ENCODE measurements around the gene FOXC1.

Gene FOXC1

DNA sequence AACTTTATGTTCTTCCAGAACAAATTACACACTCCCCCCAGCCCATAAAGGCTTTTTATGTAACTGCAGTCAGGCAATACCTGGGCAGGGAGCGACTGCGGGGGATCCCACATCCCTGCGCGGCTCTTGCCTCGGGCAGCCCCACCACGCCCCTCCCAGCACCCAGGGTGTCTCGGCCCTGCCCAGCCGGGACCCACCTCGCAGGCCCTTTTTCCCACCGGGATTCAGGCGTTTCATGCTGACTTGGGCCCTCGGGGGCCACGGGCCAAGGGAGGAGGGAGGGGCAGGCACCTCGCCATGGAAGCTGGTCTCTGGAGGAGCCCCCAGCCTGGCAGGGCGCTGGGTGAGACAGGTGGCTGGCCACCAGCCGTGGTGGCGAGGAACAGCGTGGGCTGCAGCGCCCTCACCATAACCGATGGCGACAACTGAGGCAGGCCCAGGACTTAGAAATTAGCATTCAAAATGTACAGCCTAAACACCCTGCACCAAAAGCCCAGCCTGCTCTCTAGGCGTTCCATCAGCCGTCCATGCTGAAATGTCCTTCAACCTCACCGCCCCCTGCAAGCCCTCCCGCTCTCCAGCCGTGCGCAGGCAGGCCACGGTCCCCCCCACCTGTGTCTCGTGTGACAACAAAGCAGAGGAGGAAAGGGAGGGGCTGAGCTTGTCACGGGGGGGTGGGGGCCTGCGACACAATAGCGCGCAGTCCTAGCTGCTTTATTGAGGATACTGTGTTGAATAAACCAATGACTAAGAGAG lies 15.1 kb upstream of the FOXC1 start:
- no peaks in the 10 kb centered on the region for H3K79me2 ChIP-seq (ENCODE audit: control insufficient read depth, low read length)
- H3K9me3 ChIP-seq (ENCODE audit: control insufficient read depth, insufficient read depth, low read length) = no peaks in the 10 kb centered on the region
- no peak for TF ChIP-seq EZH2phosphoT487 (IDR thresholded peaks at IDR 0.05; ENCODE audit: borderline replicate concordance, low read length)
- TF ChIP-seq, protein P1, sequence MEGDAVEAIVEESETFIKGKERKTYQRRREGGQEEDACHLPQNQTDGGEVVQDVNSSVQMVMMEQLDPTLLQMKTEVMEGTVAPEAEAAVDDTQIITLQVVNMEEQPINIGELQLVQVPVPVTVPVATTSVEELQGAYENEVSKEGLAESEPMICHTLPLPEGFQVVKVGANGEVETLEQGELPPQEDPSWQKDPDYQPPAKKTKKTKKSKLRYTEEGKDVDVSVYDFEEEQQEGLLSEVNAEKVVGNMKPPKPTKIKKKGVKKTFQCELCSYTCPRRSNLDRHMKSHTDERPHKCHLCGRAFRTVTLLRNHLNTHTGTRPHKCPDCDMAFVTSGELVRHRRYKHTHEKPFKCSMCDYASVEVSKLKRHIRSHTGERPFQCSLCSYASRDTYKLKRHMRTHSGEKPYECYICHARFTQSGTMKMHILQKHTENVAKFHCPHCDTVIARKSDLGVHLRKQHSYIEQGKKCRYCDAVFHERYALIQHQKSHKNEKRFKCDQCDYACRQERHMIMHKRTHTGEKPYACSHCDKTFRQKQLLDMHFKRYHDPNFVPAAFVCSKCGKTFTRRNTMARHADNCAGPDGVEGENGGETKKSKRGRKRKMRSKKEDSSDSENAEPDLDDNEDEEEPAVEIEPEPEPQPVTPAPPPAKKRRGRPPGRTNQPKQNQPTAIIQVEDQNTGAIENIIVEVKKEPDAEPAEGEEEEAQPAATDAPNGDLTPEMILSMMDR (IDR thresholded peaks at IDR 0.05; ENCODE audit: low read depth, low read length, poor library complexity, severe bottlenecking) = no peak
- H3K27ac ChIP-seq (ENCODE audit: low read depth, low read length) = no peak overlapping the region
- no peak overlapping the region for H3K4me3 ChIP-seq (ENCODE audit: low read length)
- H4K20me1 ChIP-seq (ENCODE audit: control insufficient read depth, insufficient read depth, low read depth, low read length) = no peaks in the 10 kb centered on the region
- H3K27me3 ChIP-seq (ENCODE audit: control insufficient read depth, low read length) = peaks cover 11% of the 10 kb centered on the region
- H3K9me2 ChIP-seq (replicated peaks; ENCODE audit: control insufficient read depth, low read length) = no peaks in the 10 kb centered on the region
- H3K4me1 ChIP-seq (ENCODE audit: control insufficient read depth, low read length) = peaks cover 3% of the 10 kb centered on the region; the same call in 1 of the 2 replicates
- H3K4me2 ChIP-seq (ENCODE audit: low read length) = no peak overlapping the region
- no peaks in the 10 kb centered on the region for H3F3A ChIP-seq (ENCODE audit: control insufficient read depth, insufficient read depth)
- no peaks in the 10 kb centered on the region for H3K36me3 ChIP-seq (ENCODE audit: control insufficient read depth, low read length)

DNA sequence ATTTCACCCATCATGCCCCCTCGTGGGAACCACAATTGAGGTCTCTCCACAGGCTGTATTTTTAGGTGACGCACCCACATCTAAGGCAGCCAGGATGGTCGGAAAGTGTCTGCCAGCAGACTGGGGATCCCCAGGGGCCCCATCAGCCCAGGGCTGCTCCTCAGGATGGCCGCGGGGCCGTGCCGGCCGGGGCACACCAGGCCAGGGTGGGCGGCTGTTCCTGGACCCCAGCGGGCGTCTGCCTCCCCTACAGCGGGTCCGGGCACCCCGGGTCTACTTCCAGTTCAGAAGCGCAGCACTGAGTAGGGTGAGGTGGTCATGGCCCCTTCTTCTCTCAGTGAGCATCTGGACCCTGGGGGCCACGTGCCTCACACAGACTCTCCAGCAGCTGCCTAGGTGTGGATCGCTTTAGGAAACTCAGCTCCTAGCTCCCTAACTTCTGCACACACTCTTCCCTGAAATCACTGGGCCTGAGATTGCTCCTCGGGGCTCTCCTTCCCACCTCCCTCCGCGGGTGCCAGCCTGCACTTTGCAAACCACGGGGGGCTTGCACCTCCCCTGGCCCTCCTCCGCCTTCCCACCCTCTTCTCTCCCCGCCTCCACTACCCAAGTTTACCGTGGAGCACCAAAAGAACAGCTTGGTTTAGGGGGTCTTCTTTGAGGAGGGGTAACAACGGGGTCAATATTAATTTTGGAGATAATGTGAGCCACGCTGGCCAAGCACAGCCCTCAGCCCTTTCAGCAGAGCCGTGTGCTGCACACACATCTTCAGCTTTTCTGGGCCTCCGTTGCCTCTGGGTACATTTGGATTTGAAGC lies 14.2 kb upstream of the FOXC1 start:
- TF ChIP-seq, protein P1 (IDR thresholded peaks at IDR 0.05; ENCODE audit: low read depth, low read length, poor library complexity, severe bottlenecking) = no peak
- no peak for TF ChIP-seq EZH2phosphoT487 (IDR thresholded peaks at IDR 0.05; ENCODE audit: borderline replicate concordance, low read length)

DNA sequence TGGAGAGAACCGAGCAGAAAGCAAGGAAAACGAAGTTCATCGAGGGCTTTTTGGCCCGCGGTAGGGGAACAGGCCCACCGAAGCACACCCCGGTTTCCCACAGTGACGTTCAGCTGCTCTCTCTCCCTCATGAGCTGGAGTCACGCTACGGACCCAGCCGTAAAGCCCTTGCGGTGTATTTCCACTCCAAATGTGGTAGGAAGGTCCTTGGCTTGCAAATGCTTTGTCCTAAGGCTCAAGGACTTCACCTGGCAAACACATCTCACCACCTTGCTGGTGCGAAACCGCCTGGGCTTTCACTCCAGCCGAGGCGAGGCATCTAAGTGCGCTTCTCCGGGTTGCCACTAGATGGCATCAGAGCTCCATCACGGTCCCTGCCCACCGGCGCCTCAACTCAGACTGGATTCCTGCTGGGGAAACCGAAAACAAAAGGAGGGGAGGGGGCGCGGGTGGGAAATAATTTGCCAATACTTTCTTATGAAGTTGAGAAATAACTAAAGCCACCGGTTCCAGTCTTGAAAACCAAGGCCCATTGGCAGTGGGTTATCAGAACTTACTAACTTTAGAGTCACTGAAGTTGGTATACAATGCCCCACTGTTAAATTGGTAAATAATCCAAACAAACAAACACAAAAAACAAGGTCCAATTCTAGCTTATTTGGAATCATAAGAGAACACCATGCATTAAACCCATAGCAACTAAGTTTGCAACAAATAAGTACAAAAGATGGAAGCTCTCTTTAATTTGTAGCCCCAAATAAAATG lies 13.4 kb upstream of the FOXC1 start:
- Histone ChIP-seq H3K79me2 (ENCODE audit: control insufficient read depth, low read length) (no peaks in the 10 kb centered on the region), H3K4me1 (ENCODE audit: control insufficient read depth, low read length) (peaks cover 3% of the 10 kb centered on the region; the same call in 1 of the 2 replicates), H3F3A (ENCODE audit: control insufficient read depth, insufficient read depth) (no peaks in the 10 kb centered on the region), H3K36me3 (ENCODE audit: control insufficient read depth, low read length) (no peaks in the 10 kb centered on the region), H3K9me3 (ENCODE audit: control insufficient read depth, insufficient read depth, low read length) (no peaks in the 10 kb centered on the region), H3K4me3 (ENCODE audit: low read length) (no peak overlapping the region), H3K27me3 (ENCODE audit: control insufficient read depth, low read length) (peaks cover 18% of the 10 kb centered on the region), H3K4me2 (ENCODE audit: low read length) (no peak overlapping the region; the same call in 1 of the 2 replicates), H3K9me2 (replicated peaks; ENCODE audit: control insufficient read depth, low read length) (no peaks in the 10 kb centered on the region), H3K27ac (ENCODE audit: low read depth, low read length) (no peak overlapping the region), H4K20me1 (ENCODE audit: control insufficient read depth, insufficient read depth, low read depth, low read length) (no peaks in the 10 kb centered on the region)
- no peak for TF ChIP-seq EZH2phosphoT487 (IDR thresholded peaks at IDR 0.05; ENCODE audit: borderline replicate concordance, low read length)
- TF ChIP-seq, protein P1 (IDR thresholded peaks at IDR 0.05; ENCODE audit: low read depth, low read length, poor library complexity, severe bottlenecking) = peak; percentile 94

More for the DNA sequence above, 14.2 kb upstream of the FOXC1 start:
- Histone ChIP-seq H3K9me2 (replicated peaks; ENCODE audit: control insufficient read depth, low read length) (no peaks in the 10 kb centered on the region), H3K79me2 (ENCODE audit: control insufficient read depth, low read length) (no peaks in the 10 kb centered on the region), H3K27ac (ENCODE audit: low read depth, low read length) (no peak overlapping the region), H3K4me1 (ENCODE audit: control insufficient read depth, low read length) (peaks cover 3% of the 10 kb centered on the region; the same call in 1 of the 2 replicates), H3K36me3 (ENCODE audit: control insufficient read depth, low read length) (no peaks in the 10 kb centered on the region), H3K4me2 (ENCODE audit: low read length) (no peak overlapping the region), H3F3A (ENCODE audit: control insufficient read depth, insufficient read depth) (no peaks in the 10 kb centered on the region), H3K27me3 (ENCODE audit: control insufficient read depth, low read length) (peaks cover 11% of the 10 kb centered on the region), H4K20me1 (ENCODE audit: control insufficient read depth, insufficient read depth, low read depth, low read length) (no peaks in the 10 kb centered on the region), H3K4me3 (ENCODE audit: low read length) (no peak overlapping the region), H3K9me3 (ENCODE audit: control insufficient read depth, insufficient read depth, low read length) (no peaks in the 10 kb centered on the region)
